Measurements from ENCODE around the gene CPA4.

- TF ChIP-seq CTCF (IDR thresholded peaks at IDR 0.05) (no peak), POLR2A (IDR thresholded peaks at IDR 0.05) (no peak), EP300 (IDR thresholded peaks at IDR 0.05) (no peak), POLR2AphosphoS5 (IDR thresholded peaks at IDR 0.05) (no peak)
These were observed 26.0 kb upstream of the CPA4 start for GRCh38 chr7:130266961-130267321.
